K562 (cell line): Measurements from ENCODE around the gene SLC1A7. TPM values are rescaled to one million over a fixed set of nuclear protein-coding genes. Genes with fewer than 3 reads are reported as not detected.

ENCODE experiments used
- ARID2 ChIP-seq: fragments of 450-650 bp; IDR thresholded peaks from 2 replicates; pipeline ENCODE4 v1.6.1; 2017; ENCODE audit warnings: antibody characterized with exemption, mild to moderate bottlenecking
- CBFB ChIP-seq: sonication (generic); formaldehyde crosslinking; IDR thresholded peaks from 2 replicates; pipeline ENCODE4 v1.4.0; 2020; ENCODE audit warnings: mild to moderate bottlenecking, missing genetic modification reagents
- CBX8 ChIP-seq: fragments of 200-600 bp; sonication (generic); IDR thresholded peaks from 2 replicates; pipeline ENCODE4 v1.6.1; 2012; ENCODE audit warnings: borderline replicate concordance, mixed run types, low read depth, mild to moderate bottlenecking, moderate library complexity, mixed read lengths, low read length, control low read depth, inconsistent platforms; ENCODE audit not compliant: poor library complexity, severe bottlenecking; ENCODE audit errors: extremely low read depth
- ERF ChIP-seq: fragments of 450-650 bp; formaldehyde crosslinking; IDR thresholded peaks from 2 replicates; pipeline ENCODE4 v1.4.0; 2020; ENCODE audit warnings: mild to moderate bottlenecking, mixed read lengths
- HLTF ChIP-seq: fragments of 450-650 bp; IDR thresholded peaks from 2 replicates; pipeline ENCODE4 v1.6.1; 2016
- MYBL2 ChIP-seq, 2 experiments: fragments of 450-650 bp in 1 of 2; sonication (generic) in 1 of 2; formaldehyde crosslinking in 1 of 2; IDR thresholded peaks; 2 replicates each; pipeline versions ENCODE4 v1.6.1 to v1.8.1; 2017 to 2022; ENCODE audit warnings: borderline replicate concordance in 1 of 2, inconsistent platforms in 1 of 2, low read depth in 1 of 2, mild to moderate bottlenecking in 1 of 2, missing genetic modification reagents in 1 of 2, moderate library complexity in 1 of 2
- SMARCC2 ChIP-seq: fragments of 450-650 bp; IDR thresholded peaks from 2 replicates; pipeline ENCODE4 v1.6.1; 2017; ENCODE audit warnings: antibody characterized with exemption, moderate library complexity, mild to moderate bottlenecking, low read depth
- SRSF7 ChIP-seq: fragments of 200-400 bp; formaldehyde crosslinking; optimal IDR thresholded peaks from 2 replicates; pipeline ENCODE3; 2017; ENCODE audit warnings: mild to moderate bottlenecking, low read depth, low read length
- ZNF561 ChIP-seq: fragments of 450-650 bp; formaldehyde crosslinking; conservative IDR thresholded peaks from 2 replicates; pipeline ENCODE4 v1.4.0; 2020; ENCODE audit warnings: mild to moderate bottlenecking, moderate library complexity
- polyA plus RNA-seq, 8 experiments: library from polyadenylated mRNA; depleted of rRNA in 4 of 8; stranded (reverse) in 5 of 8; unstranded in 3 of 8; fragments of >200 nt; fragmentation: Nextera tagmentation in 2 of 8; fragmentation: Illumina TruSeq in 1 of 8; extraction: Ambion mirVana in 2 of 8; extraction: Trizol in 1 of 8; gene quantifications; 2 replicates each; pipeline versions ENCODE4 v1.2.1 to v1.2.3, GENCODE V29; 2011 to 2014; ENCODE audit warnings: inconsistent platforms in 1 of 8, missing spikeins in 1 of 8
- total RNA-seq, 7 experiments: library from RNA; depleted of rRNA in 6 of 7; stranded (reverse); fragments of >200 nt in 6 of 7; fragmentation: Illumina TruSeq in 2 of 7; extraction: Trizol in 2 of 7; gene quantifications; 2 replicates each; pipeline versions ENCODE4 v1.2.1 to v1.2.3, GENCODE V29; 2011 to 2021; ENCODE audit warnings: low replicate concordance in 1 of 7
- TF ChIP-seq, protein P1 (sequence below): fragments of 450-650 bp; IDR thresholded peaks from 2 replicates; pipeline ENCODE4 v1.7.1; 2018; ENCODE audit warnings: mild to moderate bottlenecking, low read depth; ENCODE audit not compliant: partially characterized antibody
- TF ChIP-seq, protein P2 (sequence below): fragments of 450-650 bp; formaldehyde crosslinking; IDR thresholded peaks from 2 replicates; pipeline ENCODE4 v1.4.0; 2022; ENCODE audit warnings: missing genetic modification characterization
- TF ChIP-seq, protein P3 (sequence below): sonication (generic); formaldehyde crosslinking; IDR thresholded peaks from 2 replicates; pipeline ENCODE4 v1.8.1; 2023; ENCODE audit warnings: missing genetic modification reagents, mild to moderate bottlenecking, borderline replicate concordance
- TF ChIP-seq, protein P4 (sequence below): fragments of 250-450 bp; sonication (Bioruptor Pico); IDR thresholded peaks from 2 replicates; pipeline ENCODE4 v1.4.0; 2020; ENCODE audit warnings: mild to moderate bottlenecking, moderate library complexity

Gene SLC1A7
- total and polyA plus RNA-seq, 9 of the 15 experiments (the other 6 are each of a cell fraction or from before 2014, with no cell fraction given) = 0.07 TPM; not detected in 8

DNA sequence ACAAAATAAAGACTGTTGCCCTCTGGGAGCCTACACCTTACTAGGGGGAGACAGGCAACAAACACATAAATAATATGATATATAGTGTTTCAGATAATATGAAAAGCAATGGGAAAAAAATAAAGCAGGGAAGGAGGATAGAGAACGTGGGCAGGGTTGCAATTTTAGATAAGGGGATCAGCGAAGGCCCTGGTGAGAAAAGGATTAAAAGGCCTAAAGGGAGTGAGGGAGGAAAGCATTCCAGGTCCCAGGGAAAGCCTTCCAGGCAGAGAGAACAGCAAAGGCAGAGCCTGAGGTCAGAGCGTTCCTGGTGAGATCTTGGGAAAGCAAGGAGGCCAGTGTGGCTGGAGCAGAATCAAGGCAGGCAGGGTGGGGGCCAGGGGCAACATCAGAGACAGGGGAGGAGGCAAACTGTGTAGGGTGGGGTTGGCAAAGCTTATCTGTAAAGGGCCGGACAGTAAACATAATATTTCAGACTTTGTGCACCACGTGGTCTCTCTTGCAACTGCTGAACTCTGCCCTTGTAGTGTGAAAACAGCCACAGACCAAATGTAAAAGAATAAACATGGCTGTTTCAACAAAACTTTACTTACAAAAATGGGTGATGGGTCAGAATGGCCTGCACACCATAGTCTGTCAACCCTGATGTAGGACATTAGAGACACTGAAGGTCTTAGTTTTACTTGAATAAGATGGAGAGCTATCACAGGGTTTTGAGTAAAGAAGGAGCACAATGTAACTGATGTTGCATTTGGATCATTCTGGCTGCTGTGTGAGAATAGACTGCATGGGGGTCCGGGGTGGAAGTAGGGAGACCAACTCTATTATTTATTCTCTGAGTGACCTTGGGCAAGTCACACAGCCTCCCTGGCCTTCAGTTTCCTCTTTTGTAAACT lies 40.9 kb upstream of the SLC1A7 start (continued):
- TF ChIP-seq, protein P1, sequence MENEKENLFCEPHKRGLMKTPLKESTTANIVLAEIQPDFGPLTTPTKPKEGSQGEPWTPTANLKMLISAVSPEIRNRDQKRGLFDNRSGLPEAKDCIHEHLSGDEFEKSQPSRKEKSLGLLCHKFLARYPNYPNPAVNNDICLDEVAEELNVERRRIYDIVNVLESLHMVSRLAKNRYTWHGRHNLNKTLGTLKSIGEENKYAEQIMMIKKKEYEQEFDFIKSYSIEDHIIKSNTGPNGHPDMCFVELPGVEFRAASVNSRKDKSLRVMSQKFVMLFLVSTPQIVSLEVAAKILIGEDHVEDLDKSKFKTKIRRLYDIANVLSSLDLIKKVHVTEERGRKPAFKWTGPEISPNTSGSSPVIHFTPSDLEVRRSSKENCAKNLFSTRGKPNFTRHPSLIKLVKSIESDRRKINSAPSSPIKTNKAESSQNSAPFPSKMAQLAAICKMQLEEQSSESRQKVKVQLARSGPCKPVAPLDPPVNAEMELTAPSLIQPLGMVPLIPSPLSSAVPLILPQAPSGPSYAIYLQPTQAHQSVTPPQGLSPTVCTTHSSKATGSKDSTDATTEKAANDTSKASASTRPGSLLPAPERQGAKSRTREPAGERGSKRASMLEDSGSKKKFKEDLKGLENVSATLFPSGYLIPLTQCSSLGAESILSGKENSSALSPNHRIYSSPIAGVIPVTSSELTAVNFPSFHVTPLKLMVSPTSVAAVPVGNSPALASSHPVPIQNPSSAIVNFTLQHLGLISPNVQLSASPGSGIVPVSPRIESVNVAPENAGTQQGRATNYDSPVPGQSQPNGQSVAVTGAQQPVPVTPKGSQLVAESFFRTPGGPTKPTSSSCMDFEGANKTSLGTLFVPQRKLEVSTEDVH = no peak
- no peak for TF ChIP-seq ARID2
- no peak for TF ChIP-seq MYBL2 (IDR thresholded peaks at IDR 0.05; ENCODE audit: low read depth)
- no peak for TF ChIP-seq MYBL2 (CRISPR knock-in tag; IDR thresholded peaks at IDR 0.05; ENCODE audit: borderline replicate concordance)
- no peak for TF ChIP-seq SMARCC2
- TF ChIP-seq HLTF = 0 out of 2 replicates have a peak, but pooled peaks have one; percentile 29
- TF ChIP-seq, protein P2, sequence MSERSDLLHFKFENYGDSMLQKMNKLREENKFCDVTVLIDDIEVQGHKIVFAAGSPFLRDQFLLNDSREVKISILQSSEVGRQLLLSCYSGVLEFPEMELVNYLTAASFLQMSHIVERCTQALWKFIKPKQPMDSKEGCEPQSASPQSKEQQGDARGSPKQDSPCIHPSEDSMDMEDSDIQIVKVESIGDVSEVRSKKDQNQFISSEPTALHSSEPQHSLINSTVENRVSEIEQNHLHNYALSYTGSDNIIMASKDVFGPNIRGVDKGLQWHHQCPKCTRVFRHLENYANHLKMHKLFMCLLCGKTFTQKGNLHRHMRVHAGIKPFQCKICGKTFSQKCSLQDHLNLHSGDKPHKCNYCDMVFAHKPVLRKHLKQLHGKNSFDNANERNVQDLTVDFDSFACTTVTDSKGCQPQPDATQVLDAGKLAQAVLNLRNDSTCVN = 0 out of 2 replicates have a peak, but pooled peaks have one; percentile 47
- no peak for TF ChIP-seq ZNF561 (CRISPR knock-in tag)
- no peak for TF ChIP-seq SRSF7
- TF ChIP-seq CBX8 = no peak
- no peak for TF ChIP-seq ERF (CRISPR knock-in tag)
- TF ChIP-seq, protein P3, sequence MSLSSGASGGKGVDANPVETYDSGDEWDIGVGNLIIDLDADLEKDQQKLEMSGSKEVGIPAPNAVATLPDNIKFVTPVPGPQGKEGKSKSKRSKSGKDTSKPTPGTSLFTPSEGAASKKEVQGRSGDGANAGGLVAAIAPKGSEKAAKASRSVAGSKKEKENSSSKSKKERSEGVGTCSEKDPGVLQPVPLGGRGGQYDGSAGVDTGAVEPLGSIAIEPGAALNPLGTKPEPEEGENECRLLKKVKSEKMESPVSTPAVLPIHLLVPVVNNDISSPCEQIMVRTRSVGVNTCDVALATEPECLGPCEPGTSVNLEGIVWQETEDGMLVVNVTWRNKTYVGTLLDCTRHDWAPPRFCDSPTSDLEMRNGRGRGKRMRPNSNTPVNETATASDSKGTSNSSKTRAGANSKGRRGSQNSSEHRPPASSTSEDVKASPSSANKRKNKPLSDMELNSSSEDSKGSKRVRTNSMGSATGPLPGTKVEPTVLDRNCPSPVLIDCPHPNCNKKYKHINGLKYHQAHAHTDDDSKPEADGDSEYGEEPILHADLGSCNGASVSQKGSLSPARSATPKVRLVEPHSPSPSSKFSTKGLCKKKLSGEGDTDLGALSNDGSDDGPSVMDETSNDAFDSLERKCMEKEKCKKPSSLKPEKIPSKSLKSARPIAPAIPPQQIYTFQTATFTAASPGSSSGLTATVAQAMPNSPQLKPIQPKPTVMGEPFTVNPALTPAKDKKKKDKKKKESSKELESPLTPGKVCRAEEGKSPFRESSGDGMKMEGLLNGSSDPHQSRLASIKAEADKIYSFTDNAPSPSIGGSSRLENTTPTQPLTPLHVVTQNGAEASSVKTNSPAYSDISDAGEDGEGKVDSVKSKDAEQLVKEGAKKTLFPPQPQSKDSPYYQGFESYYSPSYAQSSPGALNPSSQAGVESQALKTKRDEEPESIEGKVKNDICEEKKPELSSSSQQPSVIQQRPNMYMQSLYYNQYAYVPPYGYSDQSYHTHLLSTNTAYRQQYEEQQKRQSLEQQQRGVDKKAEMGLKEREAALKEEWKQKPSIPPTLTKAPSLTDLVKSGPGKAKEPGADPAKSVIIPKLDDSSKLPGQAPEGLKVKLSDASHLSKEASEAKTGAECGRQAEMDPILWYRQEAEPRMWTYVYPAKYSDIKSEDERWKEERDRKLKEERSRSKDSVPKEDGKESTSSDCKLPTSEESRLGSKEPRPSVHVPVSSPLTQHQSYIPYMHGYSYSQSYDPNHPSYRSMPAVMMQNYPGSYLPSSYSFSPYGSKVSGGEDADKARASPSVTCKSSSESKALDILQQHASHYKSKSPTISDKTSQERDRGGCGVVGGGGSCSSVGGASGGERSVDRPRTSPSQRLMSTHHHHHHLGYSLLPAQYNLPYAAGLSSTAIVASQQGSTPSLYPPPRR (CRISPR knock-in tag) = no peak
- TF ChIP-seq, protein P4, sequence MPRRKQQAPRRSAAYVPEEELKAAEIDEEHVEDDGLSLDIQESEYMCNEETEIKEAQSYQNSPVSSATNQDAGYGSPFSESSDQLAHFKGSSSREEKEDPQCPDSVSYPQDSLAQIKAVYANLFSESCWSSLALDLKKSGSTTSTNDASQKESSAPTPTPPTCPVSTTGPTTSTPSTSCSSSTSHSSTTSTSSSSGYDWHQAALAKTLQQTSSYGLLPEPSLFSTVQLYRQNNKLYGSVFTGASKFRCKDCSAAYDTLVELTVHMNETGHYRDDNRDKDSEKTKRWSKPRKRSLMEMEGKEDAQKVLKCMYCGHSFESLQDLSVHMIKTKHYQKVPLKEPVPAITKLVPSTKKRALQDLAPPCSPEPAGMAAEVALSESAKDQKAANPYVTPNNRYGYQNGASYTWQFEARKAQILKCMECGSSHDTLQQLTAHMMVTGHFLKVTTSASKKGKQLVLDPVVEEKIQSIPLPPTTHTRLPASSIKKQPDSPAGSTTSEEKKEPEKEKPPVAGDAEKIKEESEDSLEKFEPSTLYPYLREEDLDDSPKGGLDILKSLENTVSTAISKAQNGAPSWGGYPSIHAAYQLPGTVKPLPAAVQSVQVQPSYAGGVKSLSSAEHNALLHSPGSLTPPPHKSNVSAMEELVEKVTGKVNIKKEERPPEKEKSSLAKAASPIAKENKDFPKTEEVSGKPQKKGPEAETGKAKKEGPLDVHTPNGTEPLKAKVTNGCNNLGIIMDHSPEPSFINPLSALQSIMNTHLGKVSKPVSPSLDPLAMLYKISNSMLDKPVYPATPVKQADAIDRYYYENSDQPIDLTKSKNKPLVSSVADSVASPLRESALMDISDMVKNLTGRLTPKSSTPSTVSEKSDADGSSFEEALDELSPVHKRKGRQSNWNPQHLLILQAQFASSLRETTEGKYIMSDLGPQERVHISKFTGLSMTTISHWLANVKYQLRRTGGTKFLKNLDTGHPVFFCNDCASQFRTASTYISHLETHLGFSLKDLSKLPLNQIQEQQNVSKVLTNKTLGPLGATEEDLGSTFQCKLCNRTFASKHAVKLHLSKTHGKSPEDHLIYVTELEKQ (CRISPR knock-in tag) = no peak
- TF ChIP-seq CBFB (CRISPR knock-in tag) = no peak
